ENCODE results near the gene HAPSTR1.
"Not testable (repeated sequence)": the region's sequence is repeated elsewhere in the genome, so short reads cannot be mapped to it uniquely, and the experiment has no call there.

HAPSTR1 gene

DNA sequence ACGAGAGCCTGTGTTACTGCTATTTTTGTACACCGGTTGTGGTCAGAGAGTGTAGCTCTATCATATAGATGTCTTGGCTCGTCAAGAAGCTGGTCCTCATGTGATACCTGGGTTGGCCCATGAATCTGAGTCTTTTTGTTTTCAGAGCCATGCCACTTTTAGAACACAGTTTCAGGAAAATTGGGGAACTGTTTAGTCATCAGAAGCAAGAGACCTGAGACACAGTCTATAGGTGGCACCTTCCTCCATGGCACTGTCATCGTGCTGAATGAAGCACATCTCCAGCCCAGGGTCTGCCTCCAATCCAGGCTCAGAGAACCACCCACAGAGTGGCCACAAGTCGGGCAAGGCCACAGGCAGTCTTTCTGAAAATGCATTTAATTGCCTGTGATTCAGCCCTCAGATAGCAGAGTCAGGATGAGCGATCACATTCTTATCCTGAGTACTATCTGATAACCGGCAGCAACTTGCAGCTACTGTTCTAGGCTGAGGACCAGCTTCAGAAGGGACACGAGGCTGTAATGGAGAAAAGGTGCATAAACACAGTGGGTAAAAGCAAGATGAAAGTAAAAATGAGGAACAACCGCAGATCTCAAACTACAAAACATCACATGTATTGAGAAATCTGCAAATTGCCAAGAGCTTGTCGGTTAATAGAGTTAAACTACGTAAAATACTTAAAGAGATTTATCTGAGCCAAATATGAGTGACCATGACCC lies 14.2 kb upstream of the HAPSTR1 start (continued):
- TF ChIP-seq ZFP69B (tag by site-specific recombination; IDR thresholded peaks at IDR 0.05) (no peak), ZNF221 (tag by site-specific recombination; IDR thresholded peaks at IDR 0.05; ENCODE audit: borderline replicate concordance) (no peak), SCRT1 (tag by site-specific recombination; IDR thresholded peaks at IDR 0.05; ENCODE audit: borderline replicate concordance) (no peak), ZNF169 (tag by site-specific recombination; IDR thresholded peaks at IDR 0.05) (no peak)

DNA sequence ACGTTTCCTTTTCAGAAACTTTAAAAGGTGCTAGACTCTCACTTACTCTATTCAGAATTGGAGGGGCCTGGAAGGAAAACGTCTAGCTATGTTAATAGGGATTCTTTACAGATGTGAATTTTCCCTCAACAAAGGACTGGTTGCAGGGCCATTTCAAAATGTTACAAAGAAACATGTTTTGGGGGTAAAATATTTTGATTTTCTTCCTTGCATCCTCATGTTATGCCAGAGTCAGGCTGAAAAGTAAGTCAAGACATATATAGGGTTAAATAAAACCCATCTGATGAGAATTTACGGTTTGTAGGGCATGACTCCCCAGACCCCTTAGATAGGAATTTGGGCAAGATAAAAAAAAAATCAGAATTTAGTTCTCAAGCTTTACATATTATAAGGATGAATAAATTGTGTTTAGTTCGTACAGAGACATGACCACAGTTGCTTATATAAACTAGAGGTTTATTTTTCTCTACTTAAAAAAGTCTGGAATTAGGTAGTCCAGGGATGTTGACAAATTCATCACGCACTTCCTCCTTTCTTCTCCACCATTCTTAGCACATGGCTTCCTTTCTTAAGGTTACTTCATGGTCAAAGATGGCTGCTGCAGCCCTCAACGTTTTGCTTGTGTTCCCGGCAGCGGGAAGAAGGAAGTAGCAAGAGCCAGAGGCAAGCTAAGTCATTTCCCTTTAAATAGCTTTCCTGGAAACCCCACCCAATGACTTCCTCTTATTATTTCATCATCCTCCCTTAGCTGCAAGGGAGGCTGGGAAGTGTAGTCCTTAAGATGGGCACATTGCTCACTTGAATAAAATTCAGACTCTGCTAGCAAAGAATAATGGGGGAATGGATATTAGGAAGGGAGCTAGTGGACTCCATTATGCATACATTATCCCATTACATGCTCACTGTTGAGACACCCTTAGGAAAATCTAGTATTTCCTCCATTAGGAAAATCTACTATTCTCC lies 12.7 kb upstream of the HAPSTR1 start:
- ChIA-PET POLR2A (interaction anchor here (6.2 kb wide), 1 partner anchor 13 kb away, joined by 76 read pairs; the partner anchor contains the start of gene HAPSTR1), CTCF (interaction anchor here (0.9 to 1.9 kb wide), 2 partner anchors 28 to 142 kb away, joined by 4 to 7 read pairs; no protein-coding TSS in a partner anchor)
- not testable (repeated sequence) for H3K4me1 ChIP-seq (ENCODE audit: control insufficient read depth, insufficient read depth, low read length); H3K27ac ChIP-seq (ENCODE audit: extremely low read depth, low read depth, low read length); H3K4me3 ChIP-seq (ENCODE audit: low read depth, low read length); H3K36me3 ChIP-seq (ENCODE audit: control insufficient read depth in 2 of 2, insufficient read depth in 1 of 2, low read length in 2 of 2); H3K9me3 ChIP-seq (ENCODE audit: control insufficient read depth, insufficient read depth, low read depth, low read length)
- TF ChIP-seq ZNF626 (tag by site-specific recombination; IDR thresholded peaks at IDR 0.05) (0 out of 2 replicates have a peak, but pooled peaks have one; percentile 27), ZXDB (tag by site-specific recombination; IDR thresholded peaks at IDR 0.05) (peak; percentile 35; the same call in 1 of the 2 replicates), ZNF335 (tag by site-specific recombination; conservative IDR thresholded peaks at IDR 0.05) (0 out of 2 replicates have a peak, but pooled peaks have one; percentile 28), SETDB1 (IDR thresholded peaks at IDR 0.05; ENCODE audit: insufficient read length, low read length) (peak; percentile 79), SP3 (tag by site-specific recombination; IDR thresholded peaks at IDR 0.05) (peak; percentile 60; the same call in 1 of the 2 replicates), ZNF529 (tag by site-specific recombination; IDR thresholded peaks at IDR 0.05; ENCODE audit: insufficient replicate concordance) (peak; percentile 5), IKZF3 (tag by site-specific recombination; IDR thresholded peaks at IDR 0.05) (0 out of 2 replicates have a peak, but pooled peaks have one; percentile 27), ZFP69B (tag by site-specific recombination; IDR thresholded peaks at IDR 0.05) (peak; percentile 76)
- TF ChIP-seq, protein P1, sequence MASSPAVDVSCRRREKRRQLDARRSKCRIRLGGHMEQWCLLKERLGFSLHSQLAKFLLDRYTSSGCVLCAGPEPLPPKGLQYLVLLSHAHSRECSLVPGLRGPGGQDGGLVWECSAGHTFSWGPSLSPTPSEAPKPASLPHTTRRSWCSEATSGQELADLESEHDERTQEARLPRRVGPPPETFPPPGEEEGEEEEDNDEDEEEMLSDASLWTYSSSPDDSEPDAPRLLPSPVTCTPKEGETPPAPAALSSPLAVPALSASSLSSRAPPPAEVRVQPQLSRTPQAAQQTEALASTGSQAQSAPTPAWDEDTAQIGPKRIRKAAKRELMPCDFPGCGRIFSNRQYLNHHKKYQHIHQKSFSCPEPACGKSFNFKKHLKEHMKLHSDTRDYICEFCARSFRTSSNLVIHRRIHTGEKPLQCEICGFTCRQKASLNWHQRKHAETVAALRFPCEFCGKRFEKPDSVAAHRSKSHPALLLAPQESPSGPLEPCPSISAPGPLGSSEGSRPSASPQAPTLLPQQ (tag by site-specific recombination; IDR thresholded peaks at IDR 0.05): peak; percentile 63
- TF ChIP-seq, protein P2, sequence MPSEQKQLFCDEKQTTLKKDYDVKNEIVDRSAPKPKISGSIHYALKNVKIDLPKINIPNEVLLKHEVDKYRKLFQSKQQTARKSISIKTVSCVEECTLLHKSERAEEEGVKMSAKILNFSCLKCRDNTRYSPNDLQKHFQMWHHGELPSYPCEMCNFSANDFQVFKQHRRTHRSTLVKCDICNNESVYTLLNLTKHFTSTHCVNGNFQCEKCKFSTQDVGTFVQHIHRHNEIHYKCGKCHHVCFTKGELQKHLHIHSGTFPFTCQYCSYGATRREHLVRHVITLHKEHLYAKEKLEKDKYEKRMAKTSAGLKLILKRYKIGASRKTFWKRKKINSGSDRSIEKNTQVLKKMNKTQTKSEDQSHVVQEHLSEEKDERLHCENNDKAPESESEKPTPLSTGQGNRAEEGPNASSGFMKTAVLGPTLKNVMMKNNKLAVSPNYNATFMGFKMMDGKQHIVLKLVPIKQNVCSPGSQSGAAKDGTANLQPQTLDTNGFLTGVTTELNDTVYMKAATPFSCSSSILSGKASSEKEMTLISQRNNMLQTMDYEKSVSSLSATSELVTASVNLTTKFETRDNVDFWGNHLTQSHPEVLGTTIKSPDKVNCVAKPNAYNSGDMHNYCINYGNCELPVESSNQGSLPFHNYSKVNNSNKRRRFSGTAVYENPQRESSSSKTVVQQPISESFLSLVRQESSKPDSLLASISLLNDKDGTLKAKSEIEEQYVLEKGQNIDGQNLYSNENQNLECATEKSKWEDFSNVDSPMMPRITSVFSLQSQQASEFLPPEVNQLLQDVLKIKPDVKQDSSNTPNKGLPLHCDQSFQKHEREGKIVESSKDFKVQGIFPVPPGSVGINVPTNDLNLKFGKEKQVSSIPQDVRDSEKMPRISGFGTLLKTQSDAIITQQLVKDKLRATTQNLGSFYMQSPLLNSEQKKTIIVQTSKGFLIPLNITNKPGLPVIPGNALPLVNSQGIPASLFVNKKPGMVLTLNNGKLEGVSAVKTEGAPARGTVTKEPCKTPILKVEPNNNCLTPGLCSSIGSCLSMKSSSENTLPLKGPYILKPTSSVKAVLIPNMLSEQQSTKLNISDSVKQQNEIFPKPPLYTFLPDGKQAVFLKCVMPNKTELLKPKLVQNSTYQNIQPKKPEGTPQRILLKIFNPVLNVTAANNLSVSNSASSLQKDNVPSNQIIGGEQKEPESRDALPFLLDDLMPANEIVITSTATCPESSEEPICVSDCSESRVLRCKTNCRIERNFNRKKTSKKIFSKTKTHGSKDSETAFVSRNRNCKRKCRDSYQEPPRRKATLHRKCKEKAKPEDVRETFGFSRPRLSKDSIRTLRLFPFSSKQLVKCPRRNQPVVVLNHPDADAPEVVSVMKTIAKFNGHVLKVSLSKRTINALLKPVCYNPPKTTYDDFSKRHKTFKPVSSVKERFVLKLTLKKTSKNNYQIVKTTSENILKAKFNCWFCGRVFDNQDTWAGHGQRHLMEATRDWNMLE (tag by site-specific recombination; conservative IDR thresholded peaks at IDR 0.05; ENCODE audit: low read depth): peak; percentile 75

DNA sequence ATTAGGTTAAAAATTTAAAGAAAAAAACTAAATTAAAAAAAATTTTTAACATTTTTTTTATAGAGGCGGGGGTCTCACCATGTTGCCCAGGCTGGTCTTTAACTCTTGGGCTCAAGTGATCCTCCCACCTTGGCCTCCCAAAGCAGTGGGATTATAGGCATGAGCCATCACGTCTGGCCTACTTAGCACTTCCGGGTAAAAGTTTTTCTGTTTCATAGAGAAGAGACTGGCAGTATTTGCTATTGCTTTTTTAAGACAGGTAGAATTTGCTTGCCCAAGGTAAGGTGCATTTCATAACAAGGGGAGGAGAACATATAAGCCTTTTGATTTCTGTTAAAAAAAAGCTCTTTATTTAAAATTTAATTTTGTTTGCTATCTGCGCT lies 12.0 kb upstream of the HAPSTR1 start:
- Histone ChIP-seq H3K4me3 (ENCODE audit: low read depth, low read length) (no peak overlapping the region), H3K36me3 (ENCODE audit: control insufficient read depth in 2 of 2, insufficient read depth in 1 of 2, low read length in 2 of 2) (no peaks in the 10 kb centered on the region), H3K4me1 (ENCODE audit: control insufficient read depth, insufficient read depth, low read length) (no peaks in the 10 kb centered on the region), H3K9me3 (ENCODE audit: control insufficient read depth, insufficient read depth, low read depth, low read length) (no peaks in the 10 kb centered on the region), H3K27ac (ENCODE audit: extremely low read depth, low read depth, low read length) (no peak overlapping the region)
- CTCF ChIA-PET: interaction anchor here (0.9 to 1.0 kb wide), 2 partner anchors 40 to 143 kb away, joined by 4 read pairs; no protein-coding TSS in a partner anchor
- POLR2A ChIA-PET: interaction anchor here (6.2 kb wide), 1 partner anchor 13 kb away, joined by 76 read pairs; the partner anchor contains the start of gene HAPSTR1
- no peak for TF ChIP-seq SCRT1 (tag by site-specific recombination; IDR thresholded peaks at IDR 0.05; ENCODE audit: borderline replicate concordance)
- TF ChIP-seq ZNF274 (IDR thresholded peaks at IDR 0.05; ENCODE audit: low read length): no peak
- no peak for TF ChIP-seq ZNF274 (tag by site-specific recombination; IDR thresholded peaks at IDR 0.05; ENCODE audit: borderline replicate concordance)
- TF ChIP-seq ZNF114 (tag by site-specific recombination; IDR thresholded peaks at IDR 0.05): no peak
- TF ChIP-seq MZF1 (tag by site-specific recombination; IDR thresholded peaks at IDR 0.05; ENCODE audit: borderline replicate concordance): no peak
- TF ChIP-seq, protein P3, sequence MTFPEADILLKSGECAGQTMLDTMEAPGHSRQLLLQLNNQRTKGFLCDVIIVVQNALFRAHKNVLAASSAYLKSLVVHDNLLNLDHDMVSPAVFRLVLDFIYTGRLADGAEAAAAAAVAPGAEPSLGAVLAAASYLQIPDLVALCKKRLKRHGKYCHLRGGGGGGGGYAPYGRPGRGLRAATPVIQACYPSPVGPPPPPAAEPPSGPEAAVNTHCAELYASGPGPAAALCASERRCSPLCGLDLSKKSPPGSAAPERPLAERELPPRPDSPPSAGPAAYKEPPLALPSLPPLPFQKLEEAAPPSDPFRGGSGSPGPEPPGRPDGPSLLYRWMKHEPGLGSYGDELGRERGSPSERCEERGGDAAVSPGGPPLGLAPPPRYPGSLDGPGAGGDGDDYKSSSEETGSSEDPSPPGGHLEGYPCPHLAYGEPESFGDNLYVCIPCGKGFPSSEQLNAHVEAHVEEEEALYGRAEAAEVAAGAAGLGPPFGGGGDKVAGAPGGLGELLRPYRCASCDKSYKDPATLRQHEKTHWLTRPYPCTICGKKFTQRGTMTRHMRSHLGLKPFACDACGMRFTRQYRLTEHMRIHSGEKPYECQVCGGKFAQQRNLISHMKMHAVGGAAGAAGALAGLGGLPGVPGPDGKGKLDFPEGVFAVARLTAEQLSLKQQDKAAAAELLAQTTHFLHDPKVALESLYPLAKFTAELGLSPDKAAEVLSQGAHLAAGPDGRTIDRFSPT (tag by site-specific recombination; IDR thresholded peaks at IDR 0.05): no peak

All from HEK293 (cell line).